H9 (cell line): ENCODE measurements around the gene LST1. TPM values are rescaled to one million over a fixed set of nuclear protein-coding genes. Genes with fewer than 3 reads are reported as not detected.

Source experiments
- DNase-seq: peaks from one replicate; pipeline ENCODE4 v3.0.0-alpha.2; 2017
- H2AFZ ChIP-seq: one replicate; pipeline ENCODE4 v1.6.1; 2013; ENCODE audit warnings: mild to moderate bottlenecking, low read length, control low read depth, moderate library complexity
- H2AK5ac ChIP-seq: 2 replicates; pipeline ENCODE4 v1.6.1; 2013; ENCODE audit warnings: low read length, control low read depth, mixed read lengths; ENCODE audit not compliant: insufficient read length
- H2BK120ac ChIP-seq: one replicate; pipeline ENCODE4 v1.6.1; 2013; ENCODE audit warnings: low read depth, mild to moderate bottlenecking, low read length, control low read depth, inconsistent platforms; ENCODE audit not compliant: poor library complexity, severe bottlenecking
- H2BK12ac ChIP-seq: 2 replicates; pipeline ENCODE4 v1.6.1; 2013; ENCODE audit warnings: low read length, control low read depth, mixed read lengths, low read depth; ENCODE audit not compliant: insufficient read length
- H2BK15ac ChIP-seq: 2 replicates; pipeline ENCODE4 v1.6.1; 2013; ENCODE audit warnings: low read depth, low read length, control low read depth
- H2BK20ac ChIP-seq: one replicate; pipeline ENCODE4 v1.6.1; 2013; ENCODE audit warnings: low read depth, mild to moderate bottlenecking, low read length, control low read depth, inconsistent platforms; ENCODE audit not compliant: poor library complexity, severe bottlenecking
- H2BK5ac ChIP-seq: 2 replicates; pipeline ENCODE4 v1.6.1; 2013; ENCODE audit warnings: low read length, control low read depth, mixed read lengths; ENCODE audit not compliant: insufficient read length
- H3K14ac ChIP-seq: 2 replicates; pipeline ENCODE4 v1.6.1; 2013; ENCODE audit warnings: low read length, control low read depth; ENCODE audit not compliant: insufficient read depth
- H3K18ac ChIP-seq: 2 replicates; pipeline ENCODE4 v1.6.1; 2013; ENCODE audit warnings: low read depth, mild to moderate bottlenecking, mixed read lengths, low read length, control low read depth; ENCODE audit not compliant: insufficient read length
- H3K23ac ChIP-seq: 2 replicates; pipeline ENCODE4 v1.6.1; 2013; ENCODE audit warnings: low read length, control low read depth, mixed read lengths, low read depth; ENCODE audit not compliant: insufficient read length
- H3K23me2 ChIP-seq: 2 replicates; pipeline ENCODE4 v1.6.1; 2013; ENCODE audit warnings: low read depth, mild to moderate bottlenecking, mixed read lengths, low read length, control low read depth; ENCODE audit not compliant: insufficient read length, poor library complexity, severe bottlenecking
- H3K27ac ChIP-seq: 2 replicates; pipeline ENCODE4 v1.5.1; 2013; ENCODE audit warnings: low read length, control low read depth, mixed read lengths, low read depth; ENCODE audit not compliant: insufficient read length
- H3K27me3 ChIP-seq: 2 replicates; pipeline ENCODE4 v1.6.1; 2013; ENCODE audit warnings: low read length, control low read depth, inconsistent platforms; ENCODE audit not compliant: insufficient read depth
- H3K4ac ChIP-seq: 2 replicates; pipeline ENCODE4 v1.6.1; 2013; ENCODE audit warnings: low read depth, mild to moderate bottlenecking, control low read depth, inconsistent platforms, low read length, moderate library complexity
- H3K4me1 ChIP-seq: 2 replicates; pipeline ENCODE4 v1.6.1; 2013; ENCODE audit warnings: low read length, control low read depth, inconsistent platforms; ENCODE audit not compliant: insufficient read depth
- H3K4me2 ChIP-seq: 2 replicates; pipeline ENCODE4 v1.6.1; 2013; ENCODE audit warnings: low read length, control low read depth, mixed read lengths; ENCODE audit not compliant: insufficient read length, insufficient read depth
- H3K56ac ChIP-seq: 2 replicates; pipeline ENCODE4 v1.6.1; 2013; ENCODE audit warnings: low read depth, mild to moderate bottlenecking, mixed read lengths, low read length, control low read depth; ENCODE audit not compliant: insufficient read length
- H3K79me1 ChIP-seq: 2 replicates; pipeline ENCODE4 v1.6.1; 2013; ENCODE audit warnings: low read depth, mild to moderate bottlenecking, moderate library complexity, low read length, control low read depth, inconsistent platforms; ENCODE audit not compliant: insufficient read depth, poor library complexity, severe bottlenecking
- H3K79me2 ChIP-seq: 2 replicates; pipeline ENCODE4 v1.6.1; 2013; ENCODE audit warnings: low read length, control low read depth, inconsistent platforms; ENCODE audit not compliant: insufficient read depth
- H3K9ac ChIP-seq: 2 replicates; pipeline ENCODE4 v1.6.1; 2013; ENCODE audit warnings: low read length, control low read depth, mixed read lengths; ENCODE audit not compliant: insufficient read length; ENCODE audit errors: extremely low read depth
- H3K9me3 ChIP-seq: one replicate; pipeline ENCODE4 v1.6.1; 2013; ENCODE audit warnings: low read depth, low read length, inconsistent platforms; ENCODE audit not compliant: control insufficient read depth
- H3T11ph ChIP-seq: one replicate; pipeline ENCODE4 v1.6.1; 2013; ENCODE audit warnings: mild to moderate bottlenecking, low read length, control low read depth, inconsistent platforms
- H4K20me1 ChIP-seq: one replicate; pipeline ENCODE4 v1.6.1; 2013; ENCODE audit not compliant: control insufficient read depth, insufficient read length, insufficient read depth
- H4K5ac ChIP-seq: 2 replicates; pipeline ENCODE4 v1.6.1; 2013; ENCODE audit warnings: low read depth, mild to moderate bottlenecking, mixed read lengths, low read length, control low read depth; ENCODE audit not compliant: insufficient read length
- H4K8ac ChIP-seq: replicated peaks from 2 replicates; pipeline ENCODE4 v1.6.1; 2013; ENCODE audit warnings: low read length, control low read depth, mixed read lengths, low read depth; ENCODE audit not compliant: insufficient read length
- H4K91ac ChIP-seq: 2 replicates; pipeline ENCODE4 v1.6.1; 2013; ENCODE audit warnings: low read depth, mild to moderate bottlenecking, moderate library complexity, mixed read lengths, low read length, control low read depth; ENCODE audit not compliant: insufficient read length
- H3K27ac Mint-ChIP-seq, 3 experiments: 2 replicates in 2 of 3; 3 replicates in 1 of 3; pipeline ENCODE4 v1.8.0; 2020 to 2021; ENCODE audit warnings: mixed read lengths in 3 of 3, mild to moderate bottlenecking in 1 of 3, moderate library complexity in 1 of 3
- H3K27me3 Mint-ChIP-seq: 2 replicates; pipeline ENCODE4 v1.8.0; 2021; ENCODE audit warnings: low read depth, mild to moderate bottlenecking, moderate library complexity, mixed read lengths
- H3K36me3 Mint-ChIP-seq, 3 experiments: 2 replicates in 2 of 3; 3 replicates in 1 of 3; pipeline ENCODE4 v1.8.0; 2020 to 2021; ENCODE audit warnings: low read depth in 3 of 3, mixed read lengths in 3 of 3; ENCODE audit not compliant: insufficient read depth in 1 of 3
- H3K4me1 Mint-ChIP-seq, 2 experiments: 2 replicates each; pipeline ENCODE4 v1.8.0; 2020; ENCODE audit warnings: mixed read lengths in 2 of 2
- H3K4me3 Mint-ChIP-seq, 2 experiments: 2 replicates in 1 of 2; 3 replicates in 1 of 2; pipeline ENCODE4 v1.8.0; 2020 to 2021; ENCODE audit warnings: mild to moderate bottlenecking in 2 of 2, mixed read lengths in 2 of 2, moderate library complexity in 1 of 2
- H3K9me3 Mint-ChIP-seq, 2 experiments: 2 replicates in 1 of 2; 3 replicates in 1 of 2; pipeline ENCODE4 v1.8.0; 2020; ENCODE audit warnings: mild to moderate bottlenecking in 2 of 2, mixed read lengths in 2 of 2, moderate library complexity in 1 of 2
- CTCF ChIP-seq: fragments of 200-600 bp; sonication (generic); conservative IDR thresholded peaks from 3 replicates; pipeline ENCODE4 v1.8.0; 2021; ENCODE audit warnings: antibody characterized with exemption, mild to moderate bottlenecking
- WGBS: extraction: QIAGEN DNeasy Blood & Tissue Kit; methylation state at CpG from one replicate; pipeline ENCODE4 v1.1.7; 2013; ENCODE audit warnings: missing lambda C conversion rate, low lambda C conversion rate, mixed read lengths; ENCODE audit not compliant: insufficient read length; ENCODE audit errors: extremely low coverage; 5-methylcytosine and 5-hydroxymethylcytosine counted together
- total RNA-seq: library from RNA; stranded (reverse); gene quantifications from 2 replicates; pipeline ENCODE4 v1.2.1, GENCODE V29; 2021

The LST1 gene
- total RNA-seq, 1 experiment from 2014 or later: not detected

GRCh38 chr6:31621991-31622390 lies 35.9 kb downstream of the LST1 start:
- peaks cover 53 to 59% (median 59%) of the 10 kb centered on the region in 3 experiments for H3K36me3 Mint-ChIP-seq
- H2BK15ac ChIP-seq: no peak overlapping the region
- no peak overlapping the region for H4K8ac ChIP-seq

More at GRCh38 chr6:31621991-31622390, 35.9 kb downstream of the LST1 start:
- no peak overlapping the region for H3K27ac ChIP-seq
- no peaks in the 10 kb centered on the region for H4K20me1 ChIP-seq
- H3K4me1 Mint-ChIP-seq: peaks cover 14 to 16% of the 10 kb centered on the region in 2 experiments
- no CpG with 5 or more reads among the region's 4 CpGs for WGBS
- peaks cover 3% of the 10 kb centered on the region; the same call in 1 of the 2 replicates for H3K4me1 ChIP-seq
- no peak overlapping the region for H2BK5ac ChIP-seq
- H2BK20ac ChIP-seq: no peak overlapping the region
- no peak for DNase-seq
- H3K4ac ChIP-seq: no peak overlapping the region
- no peak overlapping the region for H2BK120ac ChIP-seq
- peaks cover 8% of the 10 kb centered on the region for H3K23me2 ChIP-seq
- peaks cover 4% of the 10 kb centered on the region for H3K79me1 ChIP-seq
- no peak overlapping the region for H3T11ph ChIP-seq
- H3K27me3 Mint-ChIP-seq: no peaks in the 10 kb centered on the region
- no peak overlapping the region for H2AFZ ChIP-seq
- no peak overlapping the region for H4K5ac ChIP-seq
- no peak overlapping the region for H4K91ac ChIP-seq
- H3K9me3 ChIP-seq: no peaks in the 10 kb centered on the region
- H3K4me3 Mint-ChIP-seq: peak overlapping the region; percentile 93 to 98
- H3K27ac Mint-ChIP-seq: peak overlapping the region; percentile 32 to 99 (median 98); a peak in 6 of 7 replicates
- peak overlapping the region; percentile 91 for H3K9ac ChIP-seq
- no peak overlapping the region for H3K56ac ChIP-seq
- H3K23ac ChIP-seq: no peak overlapping the region
- H3K4me2 ChIP-seq: peak overlapping the region; percentile 92
- no peak overlapping the region for H2AK5ac ChIP-seq
- no peak for TF ChIP-seq CTCF
- H3K27me3 ChIP-seq: no peaks in the 10 kb centered on the region
- no peaks in the 10 kb centered on the region; a peak in 1 of 5 replicates for H3K9me3 Mint-ChIP-seq
- H2BK12ac ChIP-seq: no peak overlapping the region
- peaks cover 20% of the 10 kb centered on the region for H3K79me2 ChIP-seq
- no peak overlapping the region for H3K18ac ChIP-seq
- no peak overlapping the region for H3K14ac ChIP-seq
